ENCODE results near the gene BLOC1S1.
A peak's percentile ranks its signal among the peaks of the same experiment; 100 is the strongest.

DNA sequence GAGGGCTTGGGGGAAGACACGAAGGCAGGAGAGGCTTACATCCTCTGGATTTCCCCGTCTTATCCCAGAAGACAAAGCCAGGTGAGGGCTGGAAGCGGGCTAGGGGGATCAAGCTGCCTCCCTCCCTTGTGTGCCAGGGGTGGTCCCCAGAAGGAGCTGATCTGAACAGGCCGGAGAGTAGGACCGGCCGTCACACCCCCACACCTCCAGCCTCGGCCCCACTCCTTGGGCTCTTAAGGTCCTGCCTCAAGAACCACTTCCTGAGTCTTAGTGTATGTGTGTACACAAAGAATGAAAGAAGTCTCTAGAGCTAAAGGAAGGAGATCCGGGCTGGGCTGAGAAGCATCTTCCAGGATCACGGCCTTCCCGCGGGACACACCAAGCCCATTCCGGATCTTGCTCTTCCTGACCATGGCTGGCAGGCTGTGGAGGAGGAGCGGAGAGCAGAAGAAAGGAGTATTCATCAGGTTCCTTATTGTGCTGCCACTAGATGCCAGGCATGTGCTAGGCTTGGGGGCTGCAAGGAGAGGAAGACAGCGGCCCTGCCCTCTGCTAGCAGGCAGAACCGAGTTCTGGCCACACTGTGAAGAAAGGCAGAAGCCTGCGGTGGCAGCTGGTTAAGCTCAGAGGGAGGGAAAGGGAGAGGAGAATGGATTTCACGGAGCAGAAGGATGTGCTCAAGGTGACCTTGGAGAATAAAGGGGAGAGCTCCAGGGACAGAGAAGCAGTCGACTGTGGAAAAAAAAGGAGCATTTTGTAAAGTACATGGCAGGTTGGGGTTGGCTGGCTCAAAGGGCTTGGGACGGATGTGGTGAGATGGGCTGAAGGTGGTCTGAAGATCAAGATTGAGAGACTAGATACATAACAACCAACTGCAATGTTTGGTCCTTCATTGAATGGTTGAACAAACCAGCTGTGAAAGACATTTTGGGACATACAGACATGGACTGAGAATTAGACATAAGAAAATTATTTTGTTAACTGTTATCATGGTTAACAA, 14.3 kb downstream of the BLOC1S1 start:
- TF ChIP-seq, protein P1, sequence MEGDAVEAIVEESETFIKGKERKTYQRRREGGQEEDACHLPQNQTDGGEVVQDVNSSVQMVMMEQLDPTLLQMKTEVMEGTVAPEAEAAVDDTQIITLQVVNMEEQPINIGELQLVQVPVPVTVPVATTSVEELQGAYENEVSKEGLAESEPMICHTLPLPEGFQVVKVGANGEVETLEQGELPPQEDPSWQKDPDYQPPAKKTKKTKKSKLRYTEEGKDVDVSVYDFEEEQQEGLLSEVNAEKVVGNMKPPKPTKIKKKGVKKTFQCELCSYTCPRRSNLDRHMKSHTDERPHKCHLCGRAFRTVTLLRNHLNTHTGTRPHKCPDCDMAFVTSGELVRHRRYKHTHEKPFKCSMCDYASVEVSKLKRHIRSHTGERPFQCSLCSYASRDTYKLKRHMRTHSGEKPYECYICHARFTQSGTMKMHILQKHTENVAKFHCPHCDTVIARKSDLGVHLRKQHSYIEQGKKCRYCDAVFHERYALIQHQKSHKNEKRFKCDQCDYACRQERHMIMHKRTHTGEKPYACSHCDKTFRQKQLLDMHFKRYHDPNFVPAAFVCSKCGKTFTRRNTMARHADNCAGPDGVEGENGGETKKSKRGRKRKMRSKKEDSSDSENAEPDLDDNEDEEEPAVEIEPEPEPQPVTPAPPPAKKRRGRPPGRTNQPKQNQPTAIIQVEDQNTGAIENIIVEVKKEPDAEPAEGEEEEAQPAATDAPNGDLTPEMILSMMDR (conservative IDR thresholded peaks at IDR 0.05; ENCODE audit: low read depth, low read length): 0 out of 2 replicates have a peak, but pooled peaks have one; percentile 20
- no peak for TF ChIP-seq EZH2 (IDR thresholded peaks at IDR 0.05; ENCODE audit: borderline replicate concordance, low read depth, low read length, poor library complexity, severe bottlenecking)

All from A673 (cell line).